ENCODE measurements around the gene C5orf15.
"Not testable (repeated sequence)": the region's sequence is repeated elsewhere in the genome, so short reads cannot be mapped to it uniquely, and the experiment has no call there.

Gene C5orf15

GRCh38 chr5:133937628-133938027, 30.8 kb downstream of the C5orf15 start:
- DNase-seq (ENCODE audit: low spot score) = not testable (repeated sequence)

- DNase-seq (ENCODE audit: low spot score) = no peak
Measured at GRCh38 chr5:133936651-133937015, 31.8 kb downstream of the C5orf15 start.

GRCh38 chr5:133935991-133936650, 32.3 kb downstream of the C5orf15 start:
- DNase-seq (ENCODE audit: low spot score) = not testable (repeated sequence)

GRCh38 chr5:133935667-133935940, 32.8 kb downstream of the C5orf15 start:
- DNase-seq (ENCODE audit: low spot score) = no peak

GRCh38 chr5:133934822-133935666, 33.4 kb downstream of the C5orf15 start:
- no peak for DNase-seq (ENCODE audit: low spot score)

GRCh38 chr5:133934311-133934710, 34.1 kb downstream of the C5orf15 start:
- DNase-seq (ENCODE audit: low spot score) = no peak

- DNase-seq (ENCODE audit: low spot score) = no peak
Measured at GRCh38 chr5:133933670-133934295, 34.6 kb downstream of the C5orf15 start.

- DNase-seq (ENCODE audit: low spot score) = no peak
Measured at GRCh38 chr5:133933169-133933509, 35.3 kb downstream of the C5orf15 start.

GRCh38 chr5:133932441-133933168, 35.8 kb downstream of the C5orf15 start:
- DNase-seq (ENCODE audit: low spot score) = no peak

GRCh38 chr5:133931546-133931945, 36.9 kb downstream of the C5orf15 start:
- no peak for DNase-seq (ENCODE audit: low spot score)

- DNase-seq (ENCODE audit: low spot score) = no peak
Measured at GRCh38 chr5:133930813-133931090, 37.7 kb downstream of the C5orf15 start.

- no peak for DNase-seq (ENCODE audit: low spot score)
Measured at GRCh38 chr5:133930061-133930812, 38.2 kb downstream of the C5orf15 start.

- DNase-seq (ENCODE audit: low spot score) = no peak
Measured at GRCh38 chr5:133928587-133929393, 39.6 kb downstream of the C5orf15 start.

GRCh38 chr5:133927300-133928180, 40.9 kb downstream of the C5orf15 start:
- no peak for DNase-seq (ENCODE audit: low spot score)

- no peak for DNase-seq (ENCODE audit: low spot score)
Measured at GRCh38 chr5:133926489-133927299, 41.7 kb downstream of the C5orf15 start.

- no peak for DNase-seq (ENCODE audit: low spot score)
Measured at GRCh38 chr5:133925866-133926488, 42.4 kb downstream of the C5orf15 start.

- DNase-seq (ENCODE audit: low spot score) = no peak
Measured at GRCh38 chr5:133925269-133925668, 43.2 kb downstream of the C5orf15 start.

GRCh38 chr5:133924221-133924920, 44.1 kb downstream of the C5orf15 start:
- DNase-seq (ENCODE audit: low spot score) = no peak
